ENCODE data around the gene TECR. TPM values are rescaled to one million over a fixed set of nuclear protein-coding genes. Genes with fewer than 3 reads are reported as not detected.
A peak's percentile ranks its signal among the peaks of the same experiment; 100 is the strongest.

The TECR gene
- total and polyA plus RNA-seq, 2 of the 13 experiments (the other 11 are each of a cell fraction or from before 2014, with no cell fraction given): 54.9 to 121 TPM

DNA sequence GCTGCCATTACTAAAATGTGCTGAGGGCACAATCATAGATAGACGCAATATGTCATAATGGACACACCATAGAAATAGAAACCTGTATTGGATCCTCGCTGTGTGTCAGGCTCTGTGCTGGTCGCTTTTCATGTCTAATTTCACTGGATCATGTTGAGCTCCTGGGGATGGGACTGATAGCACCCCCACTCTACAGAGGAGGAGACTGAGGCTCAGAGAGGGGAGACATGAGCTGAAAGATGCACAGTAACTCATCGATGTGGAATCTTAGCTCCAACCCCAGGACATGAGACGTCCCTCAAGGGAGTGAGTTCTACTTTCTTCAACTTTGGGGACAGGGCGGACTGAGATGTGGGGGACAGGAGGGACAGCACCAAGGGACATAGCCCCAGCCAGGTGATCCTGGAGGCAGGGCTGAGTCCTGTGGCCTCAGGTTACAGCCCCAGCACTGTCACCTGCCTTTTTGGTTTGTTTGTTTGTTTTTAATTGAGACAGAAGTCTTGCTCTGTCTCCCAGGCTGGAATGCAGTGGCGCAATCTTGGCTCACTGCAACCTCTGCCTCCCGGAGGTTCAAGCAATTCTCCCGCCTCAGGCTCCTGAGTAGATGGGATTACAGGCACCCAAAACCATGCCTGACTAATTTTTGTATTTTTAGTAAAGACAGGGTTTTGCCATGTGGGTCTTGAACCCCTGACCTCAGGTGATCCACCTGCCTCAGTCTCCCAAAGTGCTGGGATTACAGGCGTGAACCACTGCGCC, 26.9 kb upstream of the TECR start (continued):
- TF ChIP-seq, protein P1, sequence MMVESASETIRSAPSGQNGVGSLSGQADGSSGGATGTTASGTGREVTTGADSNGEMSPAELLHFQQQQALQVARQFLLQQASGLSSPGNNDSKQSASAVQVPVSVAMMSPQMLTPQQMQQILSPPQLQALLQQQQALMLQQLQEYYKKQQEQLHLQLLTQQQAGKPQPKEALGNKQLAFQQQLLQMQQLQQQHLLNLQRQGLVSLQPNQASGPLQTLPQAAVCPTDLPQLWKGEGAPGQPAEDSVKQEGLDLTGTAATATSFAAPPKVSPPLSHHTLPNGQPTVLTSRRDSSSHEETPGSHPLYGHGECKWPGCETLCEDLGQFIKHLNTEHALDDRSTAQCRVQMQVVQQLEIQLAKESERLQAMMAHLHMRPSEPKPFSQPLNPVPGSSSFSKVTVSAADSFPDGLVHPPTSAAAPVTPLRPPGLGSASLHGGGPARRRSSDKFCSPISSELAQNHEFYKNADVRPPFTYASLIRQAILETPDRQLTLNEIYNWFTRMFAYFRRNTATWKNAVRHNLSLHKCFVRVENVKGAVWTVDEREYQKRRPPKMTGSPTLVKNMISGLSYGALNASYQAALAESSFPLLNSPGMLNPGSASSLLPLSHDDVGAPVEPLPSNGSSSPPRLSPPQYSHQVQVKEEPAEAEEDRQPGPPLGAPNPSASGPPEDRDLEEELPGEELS (CRISPR knock-in tag; IDR thresholded peaks at IDR 0.05): peak; percentile 84
- TF ChIP-seq, protein P2, sequence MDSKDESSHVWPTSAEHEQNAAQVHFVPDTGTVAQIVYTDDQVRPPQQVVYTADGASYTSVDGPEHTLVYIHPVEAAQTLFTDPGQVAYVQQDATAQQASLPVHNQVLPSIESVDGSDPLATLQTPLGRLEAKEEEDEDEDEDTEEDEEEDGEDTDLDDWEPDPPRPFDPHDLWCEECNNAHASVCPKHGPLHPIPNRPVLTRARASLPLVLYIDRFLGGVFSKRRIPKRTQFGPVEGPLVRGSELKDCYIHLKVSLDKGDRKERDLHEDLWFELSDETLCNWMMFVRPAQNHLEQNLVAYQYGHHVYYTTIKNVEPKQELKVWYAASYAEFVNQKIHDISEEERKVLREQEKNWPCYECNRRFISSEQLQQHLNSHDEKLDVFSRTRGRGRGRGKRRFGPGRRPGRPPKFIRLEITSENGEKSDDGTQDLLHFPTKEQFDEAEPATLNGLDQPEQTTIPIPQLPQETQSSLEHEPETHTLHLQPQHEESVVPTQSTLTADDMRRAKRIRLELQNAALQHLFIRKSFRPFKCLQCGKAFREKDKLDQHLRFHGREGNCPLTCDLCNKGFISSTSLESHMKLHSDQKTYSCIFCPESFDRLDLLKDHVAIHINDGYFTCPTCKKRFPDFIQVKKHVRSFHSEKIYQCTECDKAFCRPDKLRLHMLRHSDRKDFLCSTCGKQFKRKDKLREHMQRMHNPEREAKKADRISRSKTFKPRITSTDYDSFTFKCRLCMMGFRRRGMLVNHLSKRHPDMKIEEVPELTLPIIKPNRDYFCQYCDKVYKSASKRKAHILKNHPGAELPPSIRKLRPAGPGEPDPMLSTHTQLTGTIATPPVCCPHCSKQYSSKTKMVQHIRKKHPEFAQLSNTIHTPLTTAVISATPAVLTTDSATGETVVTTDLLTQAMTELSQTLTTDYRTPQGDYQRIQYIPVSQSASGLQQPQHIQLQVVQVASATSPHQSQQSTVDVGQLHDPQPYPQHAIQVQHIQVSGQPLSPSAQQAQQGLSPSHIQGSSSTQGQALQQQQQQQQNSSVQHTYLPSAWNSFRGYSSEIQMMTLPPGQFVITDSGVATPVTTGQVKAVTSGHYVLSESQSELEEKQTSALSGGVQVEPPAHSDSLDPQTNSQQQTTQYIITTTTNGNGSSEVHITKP (CRISPR knock-in tag; IDR thresholded peaks at IDR 0.05; ENCODE audit: low read depth): peak; percentile 56; the same call in 1 of the 2 replicates
- TF ChIP-seq ONECUT2 (CRISPR knock-in tag; IDR thresholded peaks at IDR 0.05): no peak
- no peak for TF ChIP-seq PAWR (CRISPR knock-in tag; IDR thresholded peaks at IDR 0.05; ENCODE audit: borderline replicate concordance)
- TF ChIP-seq ASH2L (IDR thresholded peaks at IDR 0.05; ENCODE audit: insufficient read length, low read depth, low read length): no peak
- TF ChIP-seq, protein P3, sequence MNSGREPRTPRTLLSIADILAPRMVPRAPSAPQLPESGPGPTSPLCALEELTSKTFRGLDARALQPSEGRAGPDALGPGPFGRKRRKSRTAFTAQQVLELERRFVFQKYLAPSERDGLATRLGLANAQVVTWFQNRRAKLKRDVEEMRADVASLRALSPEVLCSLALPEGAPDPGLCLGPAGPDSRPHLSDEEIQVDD (CRISPR knock-in tag; IDR thresholded peaks at IDR 0.05; ENCODE audit: borderline replicate concordance): no peak
- peak; percentile 43; the same call in 1 of the 2 replicates for TF ChIP-seq FOXC1 (CRISPR knock-in tag; IDR thresholded peaks at IDR 0.05; ENCODE audit: borderline replicate concordance)
- 0 out of 2 replicates have a peak, but pooled peaks have one; percentile 29 for TF ChIP-seq NR2F6 (IDR thresholded peaks at IDR 0.05)
- 0 out of 2 replicates have a peak, but pooled peaks have one; percentile 27 for TF ChIP-seq NR2F6 (CRISPR knock-in tag; IDR thresholded peaks at IDR 0.05)
- TF ChIP-seq ETV5 (CRISPR knock-in tag; IDR thresholded peaks at IDR 0.05; ENCODE audit: borderline replicate concordance): peak; percentile 38; the same call in 1 of the 2 replicates
- no peak for TF ChIP-seq PHF21A (CRISPR knock-in tag; IDR thresholded peaks at IDR 0.05)
- 0 out of 2 replicates have a peak, but pooled peaks have one; percentile 24 for TF ChIP-seq ZFP91 (CRISPR knock-in tag; IDR thresholded peaks at IDR 0.05; ENCODE audit: borderline replicate concordance)
- no peak for TF ChIP-seq ZNF354B (CRISPR knock-in tag; IDR thresholded peaks at IDR 0.05)
- TF ChIP-seq SPEN (CRISPR knock-in tag; IDR thresholded peaks at IDR 0.05; ENCODE audit: low read depth): no peak
- TF ChIP-seq ZNF18 (CRISPR knock-in tag; IDR thresholded peaks at IDR 0.05; ENCODE audit: insufficient replicate concordance): no peak
- peak; percentile 98 for TF ChIP-seq TEAD3 (CRISPR knock-in tag; optimal IDR thresholded peaks at IDR 0.05; ENCODE audit: borderline replicate concordance)
- TF ChIP-seq NCOA1 (CRISPR knock-in tag; IDR thresholded peaks at IDR 0.05): no peak
- no peak for TF ChIP-seq FOXP1 (IDR thresholded peaks at IDR 0.05)
- TF ChIP-seq FOXP1 (CRISPR knock-in tag; IDR thresholded peaks at IDR 0.05): peak; percentile 72
